HepG2 (cell line): ENCODE data around the gene UROD. TPM values are rescaled to one million over a fixed set of nuclear protein-coding genes. Genes with fewer than 3 reads are reported as not detected.

ENCODE experiments used
- ATAC-seq: fragments of 200-7000 bp; cut with Tn5 transposase; 3 replicates; pipeline ENCODE4 v1.9.1; 2020; ENCODE audit warnings: mild to moderate bottlenecking, moderate library complexity
- BruUV-seq: library from RNA; stranded (reverse); fragments of 400-500 nt; replicated peaks from 2 replicates; lab custom pipeline; 2021; lab: Mats Ljungman, UMichigan
- CTCF ChIA-PET: fragments of 300-600 bp; formaldehyde crosslinking; extraction: SDS; loops from one replicate; lab custom pipeline; 2021; ENCODE audit warnings: low total read pairs, inconsistent platforms, low intra/inter-chr PET ratio; lab: Yijun Ruan, JAX
- POLR2A ChIA-PET: fragments of 350-600 bp; sonication (Branson Sonifier 250); formaldehyde crosslinking; loops from one replicate; lab custom pipeline; 2020; ENCODE audit warnings: antibody characterized with exemption, inconsistent platforms; lab: Yijun Ruan, JAX
- DNase-seq: peaks from one replicate; pipeline ENCODE4 v3.0.0-alpha.2; 2015; ENCODE audit warnings: low spot score
- FAIRE-seq: peaks from 3 replicates; lab custom pipeline; 2011; peaks lifted over from hg19 to GRCh38; lab: Jason Lieb, UNC
- H2AFZ ChIP-seq: one replicate; pipeline ENCODE4 v1.6.1; 2011; ENCODE audit warnings: low read length, inconsistent platforms
- H3K27ac ChIP-seq: fragments of 300-600 bp; 3 replicates; pipeline ENCODE4 v1.8.0; 2011; ENCODE audit warnings: mixed run types, mild to moderate bottlenecking, mixed read lengths, low read length, inconsistent platforms; ENCODE audit not compliant: insufficient read depth; ENCODE audit errors: extremely low read length
- H3K27me3 ChIP-seq, 2 experiments: fragments of 200-600 bp in 1 of 2; 2 replicates in 1 of 2; 3 replicates in 1 of 2; pipeline versions ENCODE4 v1.6.0 to v1.8.0; 2011; ENCODE audit warnings: low read length in 2 of 2, mild to moderate bottlenecking in 2 of 2, moderate library complexity in 2 of 2, inconsistent platforms in 1 of 2; ENCODE audit not compliant: insufficient read depth in 2 of 2, control insufficient read depth in 1 of 2
- H3K36me3 ChIP-seq, 2 experiments: fragments of 200-600 bp in 1 of 2; replicated peaks in 1 of 2; 2 replicates in 1 of 2; 3 replicates in 1 of 2; pipeline versions ENCODE4 v1.5.1 to v1.8.0; 2011; ENCODE audit warnings: low read length in 2 of 2, inconsistent platforms in 1 of 2; ENCODE audit not compliant: insufficient read depth in 2 of 2, control insufficient read depth in 1 of 2
- H3K4me1 ChIP-seq: 2 replicates; pipeline ENCODE4 v1.5.1; 2012; ENCODE audit warnings: low read length, inconsistent platforms; ENCODE audit not compliant: insufficient read depth
- H3K4me2 ChIP-seq: 2 replicates; pipeline ENCODE4 v1.6.0; 2011; ENCODE audit warnings: low read depth, low read length, inconsistent platforms
- H3K4me3 ChIP-seq, 3 experiments: fragments of 200-600 bp in 1 of 3; sonication (generic), shearing (Covaris generic) in 1 of 3; replicated peaks in 1 of 3; 2 replicates each; pipeline ENCODE4 v1.5.1; 2011 to 2016; ENCODE audit warnings: low read length in 3 of 3, inconsistent platforms in 2 of 3, low read depth in 2 of 3, mild to moderate bottlenecking in 2 of 3, control low read depth in 1 of 3, mixed read lengths in 1 of 3; ENCODE audit not compliant: insufficient read depth in 1 of 3
- H3K79me2 ChIP-seq: one replicate; pipeline ENCODE4 v1.6.1; 2011; ENCODE audit warnings: low read length, inconsistent platforms; ENCODE audit not compliant: insufficient read depth
- H3K9ac ChIP-seq: 2 replicates; pipeline ENCODE4 v1.6.0; 2011; ENCODE audit warnings: mild to moderate bottlenecking, low read depth, low read length, inconsistent platforms; ENCODE audit not compliant: insufficient read depth
- H3K9me3 ChIP-seq: 2 replicates; pipeline ENCODE4 v1.5.1; 2012; ENCODE audit warnings: mild to moderate bottlenecking, low read length
- H4K20me1 ChIP-seq: 2 replicates; pipeline ENCODE4 v1.6.0; 2011; ENCODE audit warnings: inconsistent platforms, mild to moderate bottlenecking, low read length, moderate library complexity; ENCODE audit not compliant: insufficient read depth
- CAMTA2 ChIP-seq: sonication (generic); formaldehyde crosslinking; IDR thresholded peaks from 2 replicates; pipeline ENCODE4 v1.4.0; 2020; ENCODE audit warnings: mild to moderate bottlenecking, missing genetic modification reagents, borderline replicate concordance
- ELF3 ChIP-seq: IDR thresholded peaks from 2 replicates; pipeline ENCODE4 v1.6.1; 2016; ENCODE audit warnings: missing genetic modification reagents, missing compliant biosample characterization
- ISL2 ChIP-seq: sonication (generic); formaldehyde crosslinking; IDR thresholded peaks from 2 replicates; pipeline ENCODE4 v1.5.0; 2020; ENCODE audit warnings: missing genetic modification reagents
- MTA3 ChIP-seq: sonication (generic); formaldehyde crosslinking; IDR thresholded peaks from 2 replicates; pipeline ENCODE4 v1.4.0; 2020; ENCODE audit warnings: missing genetic modification reagents
- NFKB2 ChIP-seq: sonication (generic); formaldehyde crosslinking; IDR thresholded peaks from 2 replicates; pipeline ENCODE4 v1.4.0; 2020; ENCODE audit warnings: missing genetic modification reagents, borderline replicate concordance
- SIN3A ChIP-seq: IDR thresholded peaks from 2 replicates; pipeline ENCODE4 v1.6.1; 2011; ENCODE audit warnings: low read depth, mild to moderate bottlenecking, control low read depth, low read length, borderline replicate concordance
- SRF ChIP-seq: IDR thresholded peaks from 2 replicates; pipeline ENCODE4 v1.6.1; 2011; ENCODE audit warnings: mild to moderate bottlenecking, low read depth, low read length, moderate library complexity
- TCF7 ChIP-seq: sonication (generic); IDR thresholded peaks from 2 replicates; pipeline ENCODE4 v1.6.1; 2016; ENCODE audit warnings: antibody characterized with exemption, low read depth
- TOPORS ChIP-seq: sonication (generic); formaldehyde crosslinking; IDR thresholded peaks from 2 replicates; pipeline ENCODE4 v1.8.0; 2023; ENCODE audit warnings: mild to moderate bottlenecking, missing genetic modification reagents
- ZFP62 ChIP-seq: sonication (generic); formaldehyde crosslinking; IDR thresholded peaks from 2 replicates; pipeline ENCODE4 v1.4.0; 2020; ENCODE audit warnings: missing genetic modification reagents
- ZNF121 ChIP-seq: sonication (generic); formaldehyde crosslinking; IDR thresholded peaks from 2 replicates; pipeline ENCODE4 v1.5.0; 2020; ENCODE audit warnings: mild to moderate bottlenecking, missing genetic modification reagents
- ZNF20 ChIP-seq: sonication (generic); formaldehyde crosslinking; IDR thresholded peaks from 2 replicates; pipeline ENCODE4 v1.4.0; 2020; ENCODE audit warnings: mild to moderate bottlenecking, moderate library complexity, missing genetic modification reagents
- ZNF234 ChIP-seq: sonication (generic); formaldehyde crosslinking; conservative IDR thresholded peaks from 2 replicates; pipeline ENCODE4 v1.5.1; 2020; ENCODE audit warnings: mild to moderate bottlenecking, missing genetic modification reagents
- ZNF3 ChIP-seq: IDR thresholded peaks from 2 replicates; pipeline ENCODE4 v1.7.0; 2017; ENCODE audit warnings: inconsistent platforms
- ZNF335 ChIP-seq: sonication (generic); formaldehyde crosslinking; IDR thresholded peaks from 2 replicates; pipeline ENCODE4 v1.4.0; 2020; ENCODE audit warnings: missing genetic modification reagents
- ZNF550 ChIP-seq: sonication (generic); formaldehyde crosslinking; IDR thresholded peaks from 2 replicates; pipeline ENCODE4 v1.4.0; 2020; ENCODE audit warnings: mild to moderate bottlenecking, missing genetic modification reagents, borderline replicate concordance
- ZNF614 ChIP-seq: IDR thresholded peaks from 2 replicates; pipeline ENCODE4 v1.6.1; 2018; ENCODE audit warnings: missing biosample characterization, missing genetic modification reagents, inconsistent platforms, borderline replicate concordance
- ZNF746 ChIP-seq: sonication (generic); formaldehyde crosslinking; IDR thresholded peaks from 2 replicates; pipeline ENCODE4 v1.8.0; 2022; ENCODE audit warnings: mild to moderate bottlenecking, missing genetic modification reagents
- ZSCAN20 ChIP-seq: sonication (generic); formaldehyde crosslinking; IDR thresholded peaks from 2 replicates; pipeline ENCODE4 v1.4.0; 2020; ENCODE audit warnings: missing genetic modification reagents, mild to moderate bottlenecking, borderline replicate concordance
- ZSCAN9 ChIP-seq: IDR thresholded peaks from 2 replicates; pipeline ENCODE4 v1.6.1; 2016; ENCODE audit warnings: borderline replicate concordance
- WGBS: methylation state at CpG from one replicate; pipeline ENCODE4 v1.1.6; 2017; ENCODE audit warnings: low lambda C conversion rate; 5-methylcytosine and 5-hydroxymethylcytosine counted together
- in situ Hi-C: cut with HindIII; loops from 2 replicates; pipeline ENCODE4 v1.10.0; 2017; ENCODE audit warnings: low pct_unique_long_range_greater_than_20kb; ENCODE audit not compliant: extremely low pct_ligation_motif_present
- intact Hi-C: fragments of 100-400 bp; cut with micrococcal nuclease; formaldehyde crosslinking; loops from one replicate; pipeline ENCODE4 v1.10.0; 2022; ENCODE audit not compliant: unreplicated experiment
- polyA plus RNA-seq, 8 experiments: library from polyadenylated mRNA; depleted of rRNA in 3 of 8; stranded (reverse) in 7 of 8; unstranded in 1 of 8; fragments of >200 nt; fragmentation: Illumina TruSeq in 4 of 8; extraction: Trizol in 4 of 8; gene quantifications; 2 replicates each; pipeline versions ENCODE4 v1.2.1 to v1.2.3, GENCODE V29; 2011 to 2016; ENCODE audit warnings: low read depth in 4 of 8, missing spikeins in 1 of 8, mixed read lengths in 1 of 8; ENCODE audit not compliant: insufficient read depth in 1 of 8
- total RNA-seq, 5 experiments: library from RNA; depleted of rRNA; stranded (reverse); fragments of >200 nt; fragmentation: Illumina TruSeq; extraction: Trizol; gene quantifications; 2 replicates each; pipeline ENCODE4 v1.2.3, GENCODE V29; 2016; ENCODE audit warnings: low read depth in 1 of 5
- TF ChIP-seq, protein P1 (sequence below): sonication (generic); formaldehyde crosslinking; IDR thresholded peaks from 2 replicates; pipeline ENCODE4 v1.5.0; 2020; ENCODE audit warnings: mild to moderate bottlenecking, missing genetic modification reagents
- TF ChIP-seq, protein P2 (sequence below): fragments of 450-650 bp; IDR thresholded peaks from 2 replicates; pipeline ENCODE4 v1.6.1; 2017

Gene UROD
- total and polyA plus RNA-seq, 2 of the 13 experiments (the other 11 are each of a cell fraction or from before 2014, with no cell fraction given), result 162 to 171 TPM

DNA sequence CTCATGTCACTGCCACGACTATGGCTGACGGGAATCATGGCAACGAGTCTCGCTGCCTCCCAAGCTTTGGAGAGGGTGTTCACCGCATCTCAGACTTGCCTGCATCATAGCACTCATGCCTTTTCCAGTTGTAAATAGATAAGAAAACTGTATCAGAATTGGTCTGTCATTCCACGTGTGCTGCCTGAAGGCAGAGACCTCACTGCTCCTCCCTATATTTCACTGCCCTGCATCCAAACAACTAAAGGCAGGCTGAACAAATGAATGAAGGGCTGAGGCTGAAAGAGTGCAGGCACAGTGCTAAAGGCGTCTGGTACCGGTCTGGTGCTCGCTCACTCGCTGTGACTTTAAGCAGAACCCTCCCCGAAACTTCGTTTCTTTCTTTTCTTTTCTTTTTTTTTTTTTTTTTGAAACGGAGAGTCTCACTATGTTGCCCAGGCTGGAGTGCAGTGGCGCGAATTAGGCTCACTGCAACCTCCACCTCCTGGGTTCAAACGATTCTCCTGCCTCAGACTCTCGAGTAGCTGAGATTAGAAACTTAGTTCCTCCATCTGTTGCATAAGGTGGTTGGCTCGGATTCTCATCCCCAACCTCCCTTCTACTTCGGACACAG is 26.2 kb upstream of the UROD start:
- H3K4me2 ChIP-seq, result peak overlapping the region; percentile 88
- peak overlapping the region; percentile 55 for H2AFZ ChIP-seq
- intact Hi-C loops, result no loop called here
- H4K20me1 ChIP-seq, result no peaks in the 10 kb centered on the region
- H3K79me2 ChIP-seq, result peaks cover 16% of the 10 kb centered on the region
- CTCF ChIA-PET, result no interaction called here
- WGBS, result 2% methylated on average over 17 of the region's 19 CpGs
- H3K27me3 ChIP-seq, result no peaks in the 10 kb centered on the region; a peak in 1 of 5 replicates
- H3K27ac ChIP-seq, result peak overlapping the region; percentile 45
- no peak for DNase-seq
- H3K9ac ChIP-seq, result peak overlapping the region; percentile 79
- BruUV-seq, result TSS peak; percentile 87
- in situ Hi-C loops, result no loop called here
- H3K36me3 ChIP-seq, result no peaks in the 10 kb centered on the region
- H3K4me3 ChIP-seq, result peak overlapping the region; percentile 62 to 87 (median 79)
- POLR2A ChIA-PET, result interaction anchor here (0.5 to 2.9 kb wide), 16 partner anchors 9 to 354 kb away, joined by 3 to 34 read pairs (median 4); partner anchors contain the start of genes BTBD19, HECTD3, MUTYH and RPS8
- TF ChIP-seq ZNF20 (peak; percentile 29; the same call in 1 of the 2 replicates), ZNF614 (no peak), ZNF550 (CRISPR knock-in tag) (no peak), CAMTA2 (0 out of 2 replicates have a peak, but pooled peaks have one; percentile 8), ELF3 (CRISPR knock-in tag) (no peak), ZSCAN20 (CRISPR knock-in tag) (0 out of 2 replicates have a peak, but pooled peaks have one; percentile 13), ZFP62 (CRISPR knock-in tag) (no peak), ZNF234 (CRISPR knock-in tag) (no peak), SRF (no peak), TOPORS (CRISPR knock-in tag) (0 out of 2 replicates have a peak, but pooled peaks have one; percentile 20), MTA3 (no peak), ZNF746 (peak; percentile 3; the same call in 1 of the 2 replicates), NFKB2 (CRISPR knock-in tag) (no peak), ZNF3 (CRISPR knock-in tag) (no peak), ZNF121 (CRISPR knock-in tag) (peak; percentile 98), SIN3A (peak; percentile 53; the same call in 1 of the 2 replicates), ISL2 (CRISPR knock-in tag) (no peak), ZNF335 (CRISPR knock-in tag) (no peak), TCF7 (no peak), ZSCAN9 (CRISPR knock-in tag) (0 out of 2 replicates have a peak, but pooled peaks have one; percentile 1)
- TF ChIP-seq, protein P1, sequence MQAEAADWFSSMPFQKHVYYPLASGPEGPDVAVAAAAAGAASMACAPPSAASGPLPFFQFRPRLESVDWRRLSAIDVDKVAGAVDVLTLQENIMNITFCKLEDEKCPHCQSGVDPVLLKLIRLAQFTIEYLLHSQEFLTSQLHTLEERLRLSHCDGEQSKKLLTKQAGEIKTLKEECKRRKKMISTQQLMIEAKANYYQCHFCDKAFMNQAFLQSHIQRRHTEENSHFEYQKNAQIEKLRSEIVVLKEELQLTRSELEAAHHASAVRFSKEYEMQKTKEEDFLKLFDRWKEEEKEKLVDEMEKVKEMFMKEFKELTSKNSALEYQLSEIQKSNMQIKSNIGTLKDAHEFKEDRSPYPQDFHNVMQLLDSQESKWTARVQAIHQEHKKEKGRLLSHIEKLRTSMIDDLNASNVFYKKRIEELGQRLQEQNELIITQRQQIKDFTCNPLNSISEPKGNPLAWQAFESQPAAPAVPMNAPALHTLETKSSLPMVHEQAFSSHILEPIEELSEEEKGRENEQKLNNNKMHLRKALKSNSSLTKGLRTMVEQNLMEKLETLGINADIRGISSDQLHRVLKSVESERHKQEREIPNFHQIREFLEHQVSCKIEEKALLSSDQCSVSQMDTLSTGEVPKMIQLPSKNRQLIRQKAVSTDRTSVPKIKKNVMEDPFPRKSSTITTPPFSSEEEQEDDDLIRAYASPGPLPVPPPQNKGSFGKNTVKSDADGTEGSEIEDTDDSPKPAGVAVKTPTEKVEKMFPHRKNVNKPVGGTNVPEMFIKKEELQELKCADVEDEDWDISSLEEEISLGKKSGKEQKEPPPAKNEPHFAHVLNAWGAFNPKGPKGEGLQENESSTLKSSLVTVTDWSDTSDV (CRISPR knock-in tag), result no peak
- TF ChIP-seq, protein P2, sequence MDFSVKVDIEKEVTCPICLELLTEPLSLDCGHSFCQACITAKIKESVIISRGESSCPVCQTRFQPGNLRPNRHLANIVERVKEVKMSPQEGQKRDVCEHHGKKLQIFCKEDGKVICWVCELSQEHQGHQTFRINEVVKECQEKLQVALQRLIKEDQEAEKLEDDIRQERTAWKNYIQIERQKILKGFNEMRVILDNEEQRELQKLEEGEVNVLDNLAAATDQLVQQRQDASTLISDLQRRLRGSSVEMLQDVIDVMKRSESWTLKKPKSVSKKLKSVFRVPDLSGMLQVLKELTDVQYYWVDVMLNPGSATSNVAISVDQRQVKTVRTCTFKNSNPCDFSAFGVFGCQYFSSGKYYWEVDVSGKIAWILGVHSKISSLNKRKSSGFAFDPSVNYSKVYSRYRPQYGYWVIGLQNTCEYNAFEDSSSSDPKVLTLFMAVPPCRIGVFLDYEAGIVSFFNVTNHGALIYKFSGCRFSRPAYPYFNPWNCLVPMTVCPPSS, result no peak
- no peaks in the 10 kb centered on the region for H3K9me3 ChIP-seq
- ATAC-seq, result peak; percentile 51
- FAIRE-seq, result peak; percentile 58
- peaks cover 15% of the 10 kb centered on the region for H3K4me1 ChIP-seq
